Inferior parietal cortex (tissue), 1 donor: ENCODE data around the gene MIER1.

Source experiments
- DNase-seq: peaks from one replicate; pipeline ENCODE4 v3.0.0-alpha.2; 2016; ENCODE audit errors: extremely low spot score

MIER1 gene

DNA sequence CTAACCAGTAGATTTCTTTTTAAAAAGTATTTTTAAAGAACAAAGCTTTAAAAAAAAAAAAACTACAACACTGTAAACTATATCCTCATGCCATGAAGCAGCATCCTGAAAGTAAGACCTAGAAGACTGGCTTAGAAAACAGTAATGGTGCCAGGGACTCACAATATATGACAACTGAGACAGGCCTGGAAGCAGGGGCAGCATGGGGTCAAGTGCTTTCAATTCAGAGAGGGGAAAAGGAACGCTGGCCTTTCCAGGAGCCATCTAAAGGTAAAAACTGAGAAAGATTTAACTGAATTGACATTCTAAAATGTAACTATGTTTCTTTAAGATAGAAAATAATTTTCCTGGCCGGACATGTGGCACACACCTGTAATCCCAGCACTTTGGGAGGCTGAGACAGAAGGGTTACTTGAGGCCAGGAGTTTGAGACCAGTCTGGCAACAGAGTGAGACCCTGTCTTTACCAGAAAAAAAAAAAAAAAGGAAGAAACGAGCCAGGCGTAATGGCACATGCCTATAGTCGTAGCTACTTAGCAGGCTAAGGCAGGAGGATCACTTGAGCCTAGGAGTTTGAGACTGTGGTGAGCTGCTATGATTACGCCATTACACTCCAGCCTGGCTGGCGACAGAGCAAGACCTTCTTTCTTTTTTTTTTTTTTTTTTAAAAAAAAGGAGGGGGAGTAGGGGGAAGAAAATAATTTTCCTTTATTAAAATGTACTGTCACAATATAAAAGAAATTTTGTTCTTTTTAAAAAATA, 75.0 kb downstream of the MIER1 start:
- DNase-seq: no peak

DNA sequence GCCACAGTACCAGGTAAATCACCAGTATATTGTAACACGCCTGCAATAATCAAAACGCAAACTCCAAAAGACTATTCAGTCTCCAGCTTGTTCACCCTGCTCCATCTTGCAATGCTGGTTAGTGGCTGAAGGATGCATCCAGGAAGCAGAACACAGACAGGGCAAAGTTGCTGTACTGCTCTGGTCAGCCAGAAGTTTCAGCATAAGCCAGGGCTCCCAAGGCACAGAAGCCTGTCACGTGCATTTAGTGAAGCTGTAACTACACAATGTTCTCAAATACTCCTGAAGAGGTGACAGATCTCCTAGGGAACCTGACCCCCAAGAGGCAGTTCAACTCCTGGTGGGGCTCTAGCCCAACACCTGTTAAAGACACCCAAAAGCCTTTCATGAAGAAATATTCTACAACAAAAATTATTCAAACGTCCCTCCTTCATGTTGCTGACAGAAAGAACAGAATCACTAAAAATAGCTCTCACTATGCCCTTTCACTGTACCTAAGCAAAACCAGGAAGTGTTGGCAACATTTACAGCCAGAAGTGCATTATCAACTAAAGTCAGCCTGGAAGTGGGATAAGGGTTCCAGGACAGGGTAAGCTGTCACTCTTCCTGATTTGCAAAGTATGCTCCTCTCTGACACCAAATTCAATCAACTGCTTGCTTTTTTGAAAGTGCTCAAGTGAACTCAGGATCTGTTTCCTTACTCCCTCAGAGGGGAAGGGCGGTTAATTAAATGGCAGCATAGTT, 77.1 kb downstream of the MIER1 start:
- DNase-seq: no peak

DNA sequence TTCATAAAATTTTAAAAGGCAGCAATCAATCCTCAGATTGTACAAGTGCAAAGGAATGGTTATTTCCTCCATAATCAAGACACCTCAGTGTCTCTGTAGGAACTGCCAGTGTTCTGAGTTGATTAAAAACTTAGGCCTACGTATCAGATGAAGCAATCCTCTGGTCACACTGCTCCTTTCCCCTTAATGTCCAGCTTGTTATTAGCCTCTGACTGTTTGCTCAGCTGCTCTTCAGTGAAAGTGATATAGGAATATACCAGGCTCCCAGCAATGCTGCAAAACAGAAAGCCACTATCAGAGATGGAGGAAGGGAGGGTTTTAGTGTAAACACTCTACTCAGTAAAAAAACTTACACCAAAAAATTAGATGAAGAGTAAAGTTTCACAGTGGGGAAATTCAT, 79.4 kb downstream of the MIER1 start:
- DNase-seq: no peak

DNA sequence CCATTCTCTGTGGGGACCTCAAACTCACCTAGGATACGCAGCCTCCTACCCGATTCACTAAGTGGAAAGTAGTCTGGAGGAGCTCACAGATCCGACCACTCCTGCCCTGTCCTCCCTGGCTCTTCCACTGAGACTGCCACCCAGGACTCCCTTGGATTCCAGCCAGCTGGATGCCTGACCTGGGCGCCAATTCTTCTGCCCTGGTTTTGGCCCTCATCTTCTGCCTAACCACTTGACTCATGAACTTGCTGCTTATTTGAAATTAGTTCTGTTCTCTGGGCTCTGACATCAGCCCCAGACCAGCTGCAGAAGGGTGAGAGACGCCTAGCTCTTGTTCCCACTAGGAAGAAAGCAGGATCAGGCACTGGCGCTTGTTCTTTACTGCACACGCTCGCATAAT, 80.3 kb downstream of the MIER1 start:
- no peak for DNase-seq

DNA sequence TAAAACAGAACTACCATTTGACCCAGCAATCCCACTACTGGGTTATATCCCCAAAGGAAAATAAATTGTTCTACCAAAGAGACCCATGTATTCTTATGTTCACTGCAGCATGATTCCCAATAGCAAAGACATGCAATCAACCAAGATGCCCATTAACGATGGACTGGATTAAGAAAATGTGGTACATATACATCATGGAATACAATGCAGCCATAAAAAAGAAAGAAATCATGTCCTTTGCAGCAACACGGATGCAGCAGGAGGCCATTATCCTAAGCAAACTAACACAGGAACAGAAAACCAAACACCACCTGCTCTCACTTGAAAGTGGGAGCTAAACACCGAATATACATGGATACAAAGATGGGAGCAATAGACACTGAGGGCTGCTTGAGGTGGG, 85.0 kb downstream of the MIER1 start:
- DNase-seq: no peak

DNA sequence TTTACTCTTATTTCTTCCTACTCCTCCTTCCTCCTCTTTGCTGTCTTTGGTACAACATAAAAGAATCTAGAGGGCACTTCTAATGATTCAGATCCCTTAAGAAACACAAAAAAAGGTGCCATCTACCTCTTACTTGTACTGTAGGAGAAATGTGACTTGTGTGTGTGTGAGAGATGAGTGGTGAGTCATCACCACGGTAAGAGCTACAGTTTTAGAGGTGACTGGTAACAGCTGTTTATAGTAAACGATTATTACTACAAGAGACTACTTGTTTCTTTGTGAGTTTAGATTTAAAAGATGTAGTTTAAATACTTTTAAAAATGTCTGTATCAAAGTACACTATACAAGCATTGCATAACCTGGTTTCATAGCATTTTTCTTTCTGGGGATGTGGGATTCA, 88.8 kb downstream of the MIER1 start:
- no peak for DNase-seq

DNA sequence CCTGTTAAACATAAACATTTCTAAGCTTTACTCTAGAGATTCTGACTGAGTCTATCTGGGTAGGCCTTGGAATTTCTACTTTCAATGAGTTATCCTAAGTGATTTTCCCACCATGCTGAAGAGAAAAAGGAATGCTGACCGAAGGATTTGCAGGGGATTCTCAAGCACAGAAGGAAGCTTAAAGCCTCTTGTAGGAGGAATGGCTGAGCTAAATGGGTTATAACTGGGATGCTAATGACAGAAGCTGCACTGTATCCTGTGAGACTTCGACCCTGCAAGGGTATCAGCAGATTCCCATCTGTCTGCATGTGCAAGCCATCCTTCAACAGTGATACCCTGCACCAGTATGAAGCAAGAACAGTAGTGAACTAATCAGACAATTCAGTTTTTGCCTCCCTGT, 93.8 kb downstream of the MIER1 start:
- DNase-seq: no peak

DNA sequence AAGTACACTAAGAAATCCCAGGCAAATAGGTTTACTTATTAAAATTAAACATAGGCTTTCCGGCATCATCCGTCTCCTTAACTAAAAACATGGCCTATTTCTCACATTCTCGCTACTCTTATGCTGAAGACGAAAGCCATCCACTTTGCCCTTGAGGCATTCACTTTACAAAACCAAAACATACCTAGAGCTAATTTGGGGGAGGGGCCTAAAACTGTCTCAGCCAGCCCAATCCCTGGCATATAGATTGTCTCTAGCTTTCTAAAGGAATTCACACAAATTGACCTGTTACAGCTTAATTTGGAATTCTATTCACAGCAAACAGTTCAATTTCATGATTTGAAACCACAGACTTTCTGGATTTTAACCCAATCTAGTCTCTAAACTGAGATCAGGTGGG, 94.3 kb downstream of the MIER1 start:
- DNase-seq: no peak

DNA sequence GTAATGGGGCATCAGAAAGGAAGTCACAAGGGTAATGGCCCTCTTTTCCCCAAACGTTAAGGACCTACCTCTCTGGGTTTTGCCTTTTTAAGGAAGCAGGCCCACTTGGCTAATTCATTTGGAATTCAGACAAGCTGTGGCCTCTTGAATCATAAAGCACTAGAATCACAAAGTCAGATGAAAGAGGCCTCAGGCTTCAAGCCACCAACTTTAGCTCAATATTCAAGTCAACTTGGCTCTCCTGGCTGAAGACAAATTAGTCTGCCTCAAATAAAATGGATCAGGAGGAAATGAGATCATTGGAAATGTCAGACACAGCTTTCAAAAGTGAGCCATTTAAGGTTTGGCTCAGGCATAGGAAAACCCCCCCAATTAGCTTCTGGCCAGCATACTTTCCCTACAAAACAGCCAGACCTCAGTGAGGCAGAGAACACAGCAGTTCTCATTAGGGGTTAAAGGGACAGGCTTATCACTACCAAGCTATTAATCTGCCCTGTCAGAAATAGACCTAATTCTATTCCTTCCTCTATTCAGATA, 94.9 kb downstream of the MIER1 start:
- no peak for DNase-seq

DNA sequence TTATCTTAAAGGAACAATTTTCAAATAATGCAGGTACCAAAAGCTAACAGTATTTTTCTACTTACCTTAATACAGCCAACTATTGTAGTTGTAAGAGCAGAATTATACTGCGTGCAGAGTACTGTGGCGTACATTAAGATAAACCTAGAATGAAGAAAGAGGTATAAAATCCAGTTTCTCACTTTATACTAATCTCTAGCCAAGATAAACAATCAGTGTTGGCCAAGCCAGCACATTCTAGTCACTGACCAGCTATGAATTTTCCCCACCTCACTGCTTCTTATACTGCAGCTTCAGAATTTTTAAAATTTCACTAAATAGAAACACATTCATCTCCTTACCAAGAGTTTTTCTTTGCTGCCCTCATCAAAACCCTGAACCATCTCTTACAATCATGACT, 95.5 kb downstream of the MIER1 start:
- DNase-seq: no peak

DNA sequence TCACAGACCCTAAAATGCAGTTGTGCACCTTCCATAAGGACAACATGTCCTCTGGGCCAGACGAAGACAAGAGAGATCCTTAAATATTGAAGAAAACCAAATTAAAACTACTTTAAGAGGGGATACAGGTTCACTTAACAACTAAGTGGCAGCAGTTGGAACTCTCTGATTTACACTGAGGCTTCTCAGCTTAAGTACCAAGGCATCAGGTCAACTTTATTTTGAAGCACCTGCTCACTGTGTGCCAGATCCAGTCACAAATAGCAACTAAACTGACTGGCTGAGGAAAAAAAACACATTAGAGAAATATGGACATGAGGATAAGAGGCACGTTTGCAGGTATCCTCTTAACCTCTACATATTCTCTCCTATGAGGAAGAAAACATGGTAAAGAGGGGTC, 96.0 kb downstream of the MIER1 start:
- no peak for DNase-seq

DNA sequence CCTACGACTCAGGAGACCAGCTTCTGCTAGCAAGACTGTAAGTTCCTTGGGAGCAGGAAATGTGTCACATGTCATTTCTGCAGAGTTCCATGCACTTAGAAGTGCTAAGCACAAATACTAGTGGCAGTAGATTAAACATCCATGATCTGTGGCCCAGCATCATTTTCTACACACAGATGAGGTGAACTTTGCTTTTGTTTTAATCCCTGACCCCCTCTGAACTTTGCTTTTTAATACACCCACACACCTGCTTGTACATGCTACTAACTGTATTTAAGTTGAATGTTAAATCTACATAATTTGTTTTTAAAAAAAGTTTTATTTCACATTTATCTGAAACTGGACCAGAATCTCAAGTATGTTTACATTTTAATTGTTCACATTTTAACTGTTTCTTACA, 104.7 kb downstream of the MIER1 start:
- no peak for DNase-seq

DNA sequence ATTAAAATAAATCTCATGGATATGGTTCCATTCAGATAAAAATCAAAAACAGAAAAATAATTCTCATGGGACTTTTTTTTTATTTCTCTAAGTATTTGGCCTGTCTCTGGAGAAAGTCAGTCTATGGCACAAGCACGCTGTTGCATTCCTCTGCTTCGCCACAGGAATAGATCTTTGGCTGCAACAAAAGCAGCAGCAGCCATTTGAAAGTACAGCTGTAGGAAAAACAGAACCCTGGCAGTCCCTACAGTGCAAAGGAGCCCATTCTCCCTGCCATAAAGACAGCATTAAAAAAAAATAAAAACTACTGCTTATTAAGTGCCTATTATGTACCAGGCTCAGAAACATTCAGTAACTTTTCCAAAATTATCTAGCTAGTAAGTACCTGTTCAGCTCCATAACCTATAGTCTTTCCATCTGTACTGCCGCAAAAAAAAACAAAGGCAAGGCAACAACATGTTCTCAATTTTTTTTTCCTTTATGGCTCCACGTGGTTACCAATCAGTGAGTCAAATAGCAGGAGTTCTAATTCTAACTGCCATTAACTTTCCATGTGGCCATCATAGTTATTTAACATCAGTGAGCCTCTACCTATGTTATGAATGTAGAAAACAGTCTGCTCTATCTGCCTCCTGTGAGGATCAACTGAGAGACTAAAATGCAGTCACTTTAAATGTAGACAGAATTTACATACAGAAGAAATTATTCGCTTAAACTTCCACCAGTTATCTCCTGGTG, 106.5 kb downstream of the MIER1 start:
- no peak for DNase-seq

DNA sequence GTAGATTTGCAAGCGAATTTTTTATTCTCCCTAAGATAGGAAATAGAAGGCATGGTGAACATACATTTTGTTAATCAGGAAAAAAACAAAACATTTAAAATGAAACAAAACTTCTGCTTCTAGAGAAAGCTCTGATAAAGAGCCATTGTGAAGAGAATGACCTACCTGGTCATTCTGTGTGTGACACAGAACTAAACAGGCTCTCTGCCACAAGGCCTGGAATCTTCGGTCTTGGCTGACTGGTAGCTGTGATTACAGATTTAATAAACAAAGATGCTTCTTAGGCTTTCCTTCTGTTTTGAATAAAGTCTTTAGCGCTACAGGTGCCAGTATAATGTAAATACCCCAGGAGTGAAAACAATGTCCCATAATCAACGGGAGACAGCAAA, 107.1 kb downstream of the MIER1 start:
- DNase-seq: no peak
